Measurements from ENCODE around the gene SNAPIN. TPM values are rescaled to one million over a fixed set of nuclear protein-coding genes. Genes with fewer than 3 reads are reported as not detected.

Gene SNAPIN
- total and polyA plus RNA-seq, 5 experiments from 2014 or later = 28.2 to 77.4 (median 66.6) TPM

- peaks cover 13 to 30% (median 23%) of the 10 kb centered on the region in 4 donors for H3K4me1 Mint-ChIP-seq
- H3K27ac Mint-ChIP-seq = peak overlapping the region in 5 of 10 donors; percentile 1 to 52 (median 13)
- no peak for DNase-seq
- peaks cover 3 to 17% (median 5%) of the 10 kb centered on the region in 3 donors for H3K36me3 Mint-ChIP-seq
- peaks cover 15 to 26% (median 17%) of the 10 kb centered on the region in 5 donors for H3K27me3 Mint-ChIP-seq
- POLR2A ChIA-PET = interaction anchor here (1.6 to 1.9 kb wide), 2 partner anchors 8 to 313 kb away, joined by 4 to 6 read pairs; partner anchors contain the start of gene RAB13
- H3K9me3 Mint-ChIP-seq = no peaks in the 10 kb centered on the region
- no peak for ATAC-seq
- peak overlapping the region in 8 of 10 donors; percentile 14 to 72 (median 60) for H3K4me3 Mint-ChIP-seq
These were observed 15.0 kb downstream of the SNAPIN start for GRCh38 chr1:153673511-153673910.

- Mint-ChIP-seq H3K4me1 (peaks cover 17 to 28% (median 21%) of the 10 kb centered on the region in 4 donors), H3K4me3 (peak overlapping the region; percentile 75 to 92 (median 82)), H3K27me3 (peaks cover 31 to 52% (median 38%) of the 10 kb centered on the region in 5 donors), H3K36me3 (peaks cover 0 to 5% (median 0%) of the 10 kb centered on the region in 3 donors), H3K27ac (peak overlapping the region in 2 of 10 donors; percentile 20 to 54), H3K9me3 (no peaks in the 10 kb centered on the region)
- peak in 8 of 10 donors; percentile 16 to 68 (median 44) for DNase-seq
- ATAC-seq = peak; percentile 31 to 42
- POLR2A ChIA-PET = interaction anchor here (0.6 to 1.3 kb wide), 2 partner anchors 28 to 309 kb away, joined by 3 to 4 read pairs; partner anchors contain the start of gene RAB13
These were observed 19.4 kb downstream of the SNAPIN start for GRCh38 chr1:153677718-153678518.

GRCh38 chr1:153678519-153679336 lies 20.2 kb downstream of the SNAPIN start, which contains the start of gene NPR1:
NPR1 (plus strand) TSS chr1:153678688; CDS start chr1:153679109, 421 bp downstream.
- peaks cover 31 to 59% (median 40%) of the 10 kb centered on the region in 5 donors for H3K27me3 Mint-ChIP-seq
- peak within 1 kb of the TSS; percentile 78 to 93 (median 86) for H3K4me3 Mint-ChIP-seq
- peak within 1 kb of the TSS in 3 of 10 donors; percentile 20 to 54 (median 45) for H3K27ac Mint-ChIP-seq

GRCh38 chr1:153679337-153680119 lies 21.0 kb downstream of the SNAPIN start:
- Mint-ChIP-seq H3K4me1 (peaks cover 17 to 28% (median 21%) of the 10 kb centered on the region in 4 donors), H3K4me3 (peak overlapping the region; percentile 66 to 87 (median 79)), H3K36me3 (peaks cover 0 to 5% (median 0%) of the 10 kb centered on the region in 3 donors), H3K27me3 (peaks cover 33 to 63% (median 43%) of the 10 kb centered on the region in 5 donors), H3K9me3 (no peaks in the 10 kb centered on the region), H3K27ac (no peak overlapping the region)
- ATAC-seq = peak; percentile 75 to 80
- POLR2A ChIA-PET = interaction anchor here (0.5 to 1.3 kb wide), 4 partner anchors 16 to 87 kb away, joined by 3 to 7 read pairs (median 4); no protein-coding TSS in a partner anchor
- DNase-seq = peak in 6 of 10 donors; percentile 13 to 38 (median 31)

More at GRCh38 chr1:153678519-153679336, 20.2 kb downstream of the SNAPIN start, which contains the start of gene NPR1:
- Mint-ChIP-seq H3K9me3 (no peaks in the 10 kb centered on the region), H3K36me3 (peaks cover 0 to 5% (median 0%) of the 10 kb centered on the region in 3 donors), H3K4me1 (peaks cover 17 to 28% (median 21%) of the 10 kb centered on the region in 4 donors)
- DNase-seq = peak in 4 of 10 donors; percentile 6 to 29 (median 18)
- POLR2A ChIA-PET = interaction anchor here (1.3 kb wide), 1 partner anchor 29 kb away, joined by 4 read pairs; no protein-coding TSS in a partner anchor
- ATAC-seq = peak; percentile 46 to 52

- H3K4me1 Mint-ChIP-seq = peaks cover 17 to 28% (median 21%) of the 10 kb centered on the region in 4 donors
- POLR2A ChIA-PET = interaction anchor here (0.5 to 0.6 kb wide), 3 partner anchors 16 to 87 kb away, joined by 3 to 5 read pairs (median 3); no protein-coding TSS in a partner anchor
These were observed 21.6 kb downstream of the SNAPIN start for GRCh38 chr1:153680120-153680403.

GRCh38 chr1:153682730-153683129 lies 24.2 kb downstream of the SNAPIN start:
- H3K9me3 Mint-ChIP-seq = no peaks in the 10 kb centered on the region
- peaks cover 0 to 2% (median 0%) of the 10 kb centered on the region in 3 donors for H3K36me3 Mint-ChIP-seq
- ATAC-seq (no peak), DNase-seq (no peak)
- peaks cover 13 to 24% (median 17%) of the 10 kb centered on the region in 4 donors for H3K4me1 Mint-ChIP-seq
- peak overlapping the region in 1 of 10 donors; percentile 65 for H3K27ac Mint-ChIP-seq
- peaks cover 24 to 60% (median 34%) of the 10 kb centered on the region in 5 donors for H3K27me3 Mint-ChIP-seq
- H3K4me3 Mint-ChIP-seq = no peak overlapping the region
- POLR2A ChIA-PET = no interaction called here

More at GRCh38 chr1:153680120-153680403, 21.6 kb downstream of the SNAPIN start:
- Mint-ChIP-seq H3K4me3 (peak overlapping the region; percentile 45 to 87 (median 77)), H3K9me3 (no peaks in the 10 kb centered on the region), H3K36me3 (peaks cover 0 to 5% (median 0%) of the 10 kb centered on the region in 3 donors), H3K27me3 (peaks cover 33 to 64% (median 43%) of the 10 kb centered on the region in 5 donors), H3K27ac (peak overlapping the region in 1 of 10 donors; percentile 31)
- ATAC-seq (no peak), DNase-seq (no peak)

GRCh38 chr1:153683854-153684253 lies 25.4 kb downstream of the SNAPIN start:
- no peaks in the 10 kb centered on the region for H3K9me3 Mint-ChIP-seq
- no peaks in the 10 kb centered on the region for H3K36me3 Mint-ChIP-seq
- ATAC-seq (no peak), DNase-seq (no peak)
- peaks cover 5 to 12% (median 10%) of the 10 kb centered on the region in 4 donors for H3K4me1 Mint-ChIP-seq
- H3K4me3 Mint-ChIP-seq = no peak overlapping the region
- POLR2A ChIA-PET = no interaction called here
- H3K27me3 Mint-ChIP-seq = peaks cover 16 to 49% (median 25%) of the 10 kb centered on the region in 5 donors
- no peak overlapping the region for H3K27ac Mint-ChIP-seq

GRCh38 chr1:153684892-153685291 lies 26.4 kb downstream of the SNAPIN start:
- DNase-seq (no peak), ATAC-seq (no peak)
- peaks cover 12 to 42% (median 21%) of the 10 kb centered on the region in 5 donors for H3K27me3 Mint-ChIP-seq
- no peak overlapping the region for H3K27ac Mint-ChIP-seq
- peak overlapping the region in 1 of 10 donors; percentile 24 for H3K4me3 Mint-ChIP-seq
- H3K9me3 Mint-ChIP-seq = no peaks in the 10 kb centered on the region
- POLR2A ChIA-PET = interaction anchor here (0.6 to 1.4 kb wide), 2 partner anchors 27 to 99 kb away, joined by 3 to 4 read pairs; partner anchors contain the start of gene SNAPIN
- peaks cover under 1 to 13% (median 8%) of the 10 kb centered on the region in 4 donors for H3K4me1 Mint-ChIP-seq
- H3K36me3 Mint-ChIP-seq = no peaks in the 10 kb centered on the region

- Mint-ChIP-seq H3K27ac (peak overlapping the region in 1 of 10 donors; percentile 32), H3K4me3 (no peak overlapping the region), H3K36me3 (no peaks in the 10 kb centered on the region), H3K4me1 (peaks cover 3 to 14% (median 6%) of the 10 kb centered on the region in 4 donors), H3K9me3 (no peaks in the 10 kb centered on the region), H3K27me3 (peaks cover 9 to 34% (median 13%) of the 10 kb centered on the region in 5 donors)
- ATAC-seq = no peak
- no peak for DNase-seq
- POLR2A ChIA-PET = interaction anchor here (0.6 to 1.4 kb wide), 2 partner anchors 27 to 99 kb away, joined by 3 to 4 read pairs; partner anchors contain the start of gene SNAPIN
These were observed 27.2 kb downstream of the SNAPIN start for GRCh38 chr1:153685544-153686340.

- DNase-seq (no peak), ATAC-seq (no peak)
- no peaks in the 10 kb centered on the region for H3K36me3 Mint-ChIP-seq
- peaks cover 7 to 21% (median 11%) of the 10 kb centered on the region in 4 donors for H3K4me1 Mint-ChIP-seq
- POLR2A ChIA-PET = no interaction called here
- no peaks in the 10 kb centered on the region for H3K9me3 Mint-ChIP-seq
- H3K27me3 Mint-ChIP-seq = peaks cover 2 to 25% (median 6%) of the 10 kb centered on the region in 5 donors
- no peak overlapping the region for H3K4me3 Mint-ChIP-seq
- no peak overlapping the region for H3K27ac Mint-ChIP-seq
These were observed 29.0 kb downstream of the SNAPIN start for GRCh38 chr1:153687346-153688125.
